Activated T-cell treated with anti-CD3 and anti-CD28 coated beads for 24 hours (primary cell): ENCODE data around the gene PHETA2.
"Not testable (repeated sequence)": the region's sequence is repeated elsewhere in the genome, so short reads cannot be mapped to it uniquely, and the experiment has no call there.

Experiments used
- DNase-seq: peaks from one replicate; pipeline ENCODE4 v3.0.0-alpha.2; 2020; ENCODE audit warnings: low read depth

Gene PHETA2

GRCh38 chr22:42069801-42070516 lies 4.1 kb upstream of the PHETA2 start:
- DNase-seq, result no peak

GRCh38 chr22:42070517-42071422 lies 3.3 kb upstream of the PHETA2 start, which contains the start of gene NAGA:
Gene NAGA (minus strand): TSS chr22:42070812. CDS start chr22:42070297, 515 bp downstream.
- DNase-seq, result peak; percentile 88

- DNase-seq, result not testable (repeated sequence)
Measured at GRCh38 chr22:42071508-42071907, 2.5 kb upstream of the PHETA2 start.

- DNase-seq, result no peak
Measured at GRCh38 chr22:42072606-42073330, 1.3 kb upstream of the PHETA2 start.

- no peak for DNase-seq
Measured at GRCh38 chr22:42073621-42074041, 417 bp upstream of the PHETA2 start.

- DNase-seq, result no peak
Measured at GRCh38 chr22:42074846-42075676, 1.0 kb downstream of the PHETA2 start.

- no peak for DNase-seq
Measured at GRCh38 chr22:42076764-42077485, 2.9 kb downstream of the PHETA2 start.

- DNase-seq, result no peak
Measured at GRCh38 chr22:42077486-42078125, 3.6 kb downstream of the PHETA2 start.

- no peak for DNase-seq
Measured at GRCh38 chr22:42078469-42079318, 4.6 kb downstream of the PHETA2 start.

- peak; percentile 96 for DNase-seq
Measured at GRCh38 chr22:42079319-42080251, 5.5 kb downstream of the PHETA2 start, which contains the start of gene SMDT1. Gene SMDT1 (plus strand): TSS chr22:42079700. CDS start chr22:42079769, 69 bp downstream.

GRCh38 chr22:42080287-42080686 lies 6.2 kb downstream of the PHETA2 start:
- no peak for DNase-seq

- no peak for DNase-seq
Measured at GRCh38 chr22:42083119-42083518, 9.1 kb downstream of the PHETA2 start.

GRCh38 chr22:42084874-42085273 lies 10.8 kb downstream of the PHETA2 start:
- DNase-seq, result no peak

- no peak for DNase-seq
Measured at GRCh38 chr22:42086051-42086450, 12.0 kb downstream of the PHETA2 start.

GRCh38 chr22:42090596-42091454 lies 16.8 kb downstream of the PHETA2 start, which contains the start of gene NDUFA6:
Gene NDUFA6 (minus strand): TSS chr22:42090772. CDS start chr22:42090744, 28 bp downstream.
- peak; percentile 97 for DNase-seq

GRCh38 chr22:42091455-42091782 lies 17.4 kb downstream of the PHETA2 start:
- DNase-seq, result no peak

GRCh38 chr22:42101199-42101598 lies 27.2 kb downstream of the PHETA2 start:
- no peak for DNase-seq
